ENCODE results near the gene CRYAA. TPM values are rescaled to one million over a fixed set of nuclear protein-coding genes. Genes with fewer than 3 reads are reported as not detected.

CRYAA gene
- total RNA-seq, 2 experiments from 2014 or later: not detected

DNA sequence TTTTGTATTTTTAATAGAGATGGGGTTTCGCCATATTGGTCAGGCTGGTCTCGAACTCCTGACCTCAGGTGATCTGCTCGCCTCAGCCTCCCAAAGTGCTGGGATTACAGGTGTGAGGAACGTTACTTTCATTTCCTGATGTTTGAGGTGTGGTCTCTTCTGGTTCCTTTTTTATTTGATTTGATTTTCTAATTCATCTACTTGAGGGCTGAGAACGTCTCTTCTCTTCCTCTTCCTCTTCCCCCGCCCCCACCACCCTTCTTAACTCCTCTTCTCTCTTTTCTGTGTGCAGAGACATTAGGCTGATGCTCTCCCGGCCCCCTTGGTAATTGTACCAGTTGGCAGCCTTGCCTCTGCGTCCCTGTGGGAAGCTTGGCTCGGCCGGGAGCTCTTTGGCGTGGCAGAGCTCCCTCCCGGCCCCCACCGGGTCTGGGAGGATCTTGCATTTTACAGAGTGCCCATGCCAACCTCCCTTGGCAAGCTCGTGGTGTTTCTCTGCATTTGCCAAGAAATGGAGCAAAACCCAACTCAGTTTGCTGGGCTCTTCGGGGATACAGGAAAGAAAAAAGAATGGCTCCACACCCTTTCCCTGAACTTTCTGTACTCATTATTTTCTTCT lies 19.9 kb downstream of the CRYAA start:
- no peak for DNase-seq
- Mint-ChIP-seq H3K27me3 (no peaks in the 10 kb centered on the region), H3K27ac (no peak overlapping the region), H3K4me3 (no peak overlapping the region), H3K9me3 (peaks cover 2% of the 10 kb centered on the region), H3K4me1 (peaks cover 11% of the 10 kb centered on the region), H3K36me3 (ENCODE audit: low read depth) (no peaks in the 10 kb centered on the region)
- POLR2A ChIA-PET: no interaction called here
- CTCF ChIA-PET: no interaction called here

DNA sequence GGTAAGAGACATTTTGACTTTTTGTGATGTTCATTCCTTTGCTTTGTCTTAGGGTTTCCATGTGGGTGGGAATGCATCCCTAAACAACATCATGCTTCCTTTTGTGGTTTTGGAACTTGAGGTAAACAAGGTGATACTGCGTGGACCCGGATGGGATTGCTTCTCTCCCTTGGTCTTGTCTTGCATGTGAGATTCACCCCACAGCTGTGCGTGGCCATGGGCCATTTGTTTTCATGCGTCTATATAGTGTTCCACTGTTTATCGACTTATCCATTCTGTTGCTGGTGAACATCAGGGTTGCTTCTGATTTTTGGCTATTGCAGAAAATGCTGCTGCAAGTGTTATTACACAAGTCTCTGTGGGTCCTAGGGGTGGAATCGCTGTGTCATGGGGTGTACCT lies 21.1 kb downstream of the CRYAA start:
- CTCF ChIA-PET: no interaction called here
- Mint-ChIP-seq H3K9me3 (peaks cover 2% of the 10 kb centered on the region), H3K4me3 (no peak overlapping the region), H3K27ac (no peak overlapping the region), H3K4me1 (peaks cover 11% of the 10 kb centered on the region), H3K36me3 (ENCODE audit: low read depth) (no peaks in the 10 kb centered on the region), H3K27me3 (no peaks in the 10 kb centered on the region)
- no peak for DNase-seq
- POLR2A ChIA-PET: no interaction called here

DNA sequence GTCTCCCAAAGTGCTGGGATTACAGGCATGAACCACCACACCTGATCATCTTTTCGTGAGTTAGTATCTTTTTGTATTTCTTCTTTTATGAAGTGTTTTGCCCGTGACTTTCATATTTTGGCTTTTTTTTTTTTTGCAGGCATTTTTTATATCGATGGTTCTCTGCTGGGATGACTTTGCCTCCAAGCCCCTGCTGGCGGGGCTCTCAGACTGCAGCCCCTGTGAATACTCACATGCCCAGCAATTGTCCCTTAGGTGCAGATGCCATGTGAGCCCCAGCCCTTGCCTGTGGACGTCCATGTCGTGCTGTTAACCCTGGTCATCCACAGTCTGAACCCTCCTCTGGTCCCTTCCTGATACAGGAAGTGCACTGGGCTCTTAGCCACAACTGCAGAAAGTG lies 21.7 kb downstream of the CRYAA start:
- no peaks in the 10 kb centered on the region for H3K27me3 Mint-ChIP-seq
- DNase-seq: no peak
- peaks cover 2% of the 10 kb centered on the region for H3K9me3 Mint-ChIP-seq
- ChIA-PET CTCF (no interaction called here), POLR2A (no interaction called here)
- no peak overlapping the region for H3K27ac Mint-ChIP-seq
- H3K36me3 Mint-ChIP-seq (ENCODE audit: low read depth): no peaks in the 10 kb centered on the region
- H3K4me3 Mint-ChIP-seq: no peak overlapping the region
- H3K4me1 Mint-ChIP-seq: peaks cover 11% of the 10 kb centered on the region

DNA sequence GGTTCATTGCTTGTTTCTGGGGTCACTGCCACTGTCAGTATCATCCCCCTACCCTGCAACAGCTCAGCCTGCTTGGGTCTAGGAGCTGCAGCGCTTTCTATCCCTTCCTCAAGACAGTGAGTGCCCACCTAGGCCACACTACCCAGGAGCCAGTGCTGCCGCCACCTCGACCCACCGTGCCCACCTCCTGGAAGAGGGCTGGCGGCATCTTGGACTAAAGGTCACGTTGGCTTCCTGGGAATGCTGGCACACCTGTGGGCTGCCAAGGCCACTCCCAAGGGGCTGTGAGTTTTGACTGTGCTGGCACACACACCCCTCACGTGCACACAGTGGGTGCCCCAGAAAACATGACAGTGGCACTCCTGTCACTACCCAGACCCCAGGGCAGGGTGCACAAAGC lies 22.1 kb downstream of the CRYAA start:
- no peak for DNase-seq
- Mint-ChIP-seq H3K27ac (no peak overlapping the region), H3K4me3 (no peak overlapping the region), H3K9me3 (peaks cover 2% of the 10 kb centered on the region), H3K27me3 (no peaks in the 10 kb centered on the region), H3K36me3 (ENCODE audit: low read depth) (no peaks in the 10 kb centered on the region), H3K4me1 (peaks cover 11% of the 10 kb centered on the region)
- ChIA-PET CTCF (no interaction called here), POLR2A (no interaction called here)

DNA sequence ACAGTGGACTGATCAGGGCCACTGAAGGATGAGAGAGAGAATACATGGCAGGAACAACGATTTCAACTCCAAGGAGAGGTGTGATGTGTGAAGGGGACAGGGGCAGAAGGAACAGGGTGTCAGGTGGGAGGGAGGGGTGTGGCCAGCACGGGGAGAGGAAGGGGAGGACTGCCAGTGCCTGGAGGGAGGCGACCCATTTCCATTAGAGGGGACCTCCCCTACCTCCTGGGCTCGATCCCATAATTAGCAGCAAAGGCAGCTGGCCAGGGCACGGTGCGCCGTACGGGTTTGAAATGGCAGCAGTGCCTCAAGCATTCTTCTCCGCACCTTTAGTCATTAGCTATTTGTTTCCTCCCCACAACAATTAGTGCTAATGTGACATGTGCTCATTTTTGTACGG lies 22.7 kb downstream of the CRYAA start:
- H3K4me1 Mint-ChIP-seq: peaks cover 11% of the 10 kb centered on the region
- CTCF ChIA-PET: no interaction called here
- H3K27me3 Mint-ChIP-seq: no peaks in the 10 kb centered on the region
- POLR2A ChIA-PET: no interaction called here
- no peak overlapping the region for H3K27ac Mint-ChIP-seq
- no peak overlapping the region for H3K4me3 Mint-ChIP-seq
- DNase-seq: no peak
- H3K36me3 Mint-ChIP-seq (ENCODE audit: low read depth): no peaks in the 10 kb centered on the region
- H3K9me3 Mint-ChIP-seq: peaks cover 2% of the 10 kb centered on the region

DNA sequence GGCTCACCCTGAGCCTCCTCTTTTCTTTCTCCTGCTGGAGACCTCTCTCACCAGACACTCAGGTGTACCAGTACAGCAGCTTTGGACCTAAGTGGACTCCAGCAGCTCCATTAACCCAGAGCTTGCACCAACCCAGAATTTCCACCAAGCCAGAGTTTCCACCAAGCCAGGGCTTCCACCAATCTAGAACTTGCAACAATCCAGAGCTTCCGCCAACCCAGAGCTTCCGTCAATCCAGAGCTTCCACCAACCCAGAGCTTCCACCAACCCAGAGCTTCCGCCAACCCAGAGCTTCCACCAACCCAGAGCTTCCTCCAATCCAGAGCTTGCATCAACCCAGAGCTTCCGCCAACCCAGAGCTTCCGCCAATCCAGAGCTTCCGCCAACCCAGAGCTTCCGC lies 23.2 kb downstream of the CRYAA start:
- ChIA-PET CTCF (interaction anchor here (0.9 to 1.4 kb wide), 2 partner anchors 10 to 437 kb away, joined by 4 to 5 read pairs; no protein-coding TSS in a partner anchor), POLR2A (no interaction called here)
- peaks cover 2% of the 10 kb centered on the region for H3K9me3 Mint-ChIP-seq
- H3K36me3 Mint-ChIP-seq (ENCODE audit: low read depth): no peaks in the 10 kb centered on the region
- no peak for DNase-seq
- no peak overlapping the region for H3K27ac Mint-ChIP-seq
- peaks cover 12% of the 10 kb centered on the region for H3K4me1 Mint-ChIP-seq
- no peaks in the 10 kb centered on the region for H3K27me3 Mint-ChIP-seq
- H3K4me3 Mint-ChIP-seq: no peak overlapping the region

DNA sequence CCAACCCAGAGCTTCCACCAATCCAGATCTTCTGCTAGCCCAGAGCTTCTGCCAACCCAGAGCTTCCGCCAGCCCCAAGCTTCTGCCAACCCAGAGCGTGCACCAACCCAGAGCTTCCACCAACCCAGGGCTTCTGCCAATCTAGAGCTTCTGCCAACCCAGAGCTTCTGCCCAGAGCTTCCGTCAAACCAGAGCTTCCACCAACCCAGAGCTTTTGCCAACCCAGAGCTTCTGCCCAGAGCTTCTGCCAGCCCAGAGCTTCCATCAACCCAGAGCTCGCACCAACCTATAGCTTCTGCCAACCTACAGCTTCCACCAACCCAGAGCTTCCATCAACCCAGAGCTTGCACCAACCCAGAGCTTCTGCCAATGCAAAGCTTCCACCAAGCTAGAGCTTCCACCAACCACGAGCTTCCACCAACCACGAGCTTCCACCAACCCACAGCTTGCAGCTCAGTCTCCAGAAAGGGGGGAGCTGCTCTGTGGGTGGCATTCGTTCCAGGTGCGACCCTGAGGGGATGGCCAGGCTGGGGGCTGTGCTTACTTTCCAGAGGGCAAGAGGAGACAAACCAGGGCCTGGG lies 23.8 kb downstream of the CRYAA start:
- H3K4me1 Mint-ChIP-seq: peaks cover 17% of the 10 kb centered on the region
- H3K27ac Mint-ChIP-seq: no peak overlapping the region
- no peaks in the 10 kb centered on the region for H3K9me3 Mint-ChIP-seq
- no peaks in the 10 kb centered on the region for H3K36me3 Mint-ChIP-seq (ENCODE audit: low read depth)
- H3K27me3 Mint-ChIP-seq: no peaks in the 10 kb centered on the region
- H3K4me3 Mint-ChIP-seq: no peak overlapping the region
- ChIA-PET CTCF (interaction anchor here (0.7 to 1.4 kb wide), 3 partner anchors 9 to 436 kb away, joined by 3 to 5 read pairs (median 4); no protein-coding TSS in a partner anchor), POLR2A (no interaction called here)
- no peak for DNase-seq

DNA sequence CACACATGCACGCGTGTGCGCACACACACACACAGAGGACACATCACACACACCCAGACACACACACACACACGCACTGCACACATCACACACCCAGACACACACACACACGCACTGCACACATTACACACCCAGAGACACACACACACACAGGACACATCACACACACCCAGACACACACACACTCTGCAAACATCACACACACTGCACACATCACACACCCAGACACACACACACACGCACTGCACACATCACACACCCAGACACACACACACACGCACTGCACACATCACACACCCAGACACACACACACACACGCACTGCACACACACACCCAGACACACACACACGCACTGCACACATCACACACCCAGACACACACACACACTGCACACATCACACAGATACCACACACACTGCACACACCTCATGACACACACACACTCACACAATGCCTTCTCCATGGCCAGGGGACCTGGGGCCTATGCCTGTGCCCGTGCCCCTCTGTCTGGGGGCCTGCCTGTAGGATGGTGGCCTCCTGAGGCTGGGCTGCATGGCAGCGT lies 24.4 kb downstream of the CRYAA start:
- peaks cover 2% of the 10 kb centered on the region for H3K9me3 Mint-ChIP-seq
- H3K4me1 Mint-ChIP-seq: peaks cover 14% of the 10 kb centered on the region
- peaks cover 4% of the 10 kb centered on the region for H3K27me3 Mint-ChIP-seq
- no peak overlapping the region for H3K27ac Mint-ChIP-seq
- no peak overlapping the region for H3K4me3 Mint-ChIP-seq
- DNase-seq: no peak
- ChIA-PET CTCF (interaction anchor here (0.6 to 1.4 kb wide), 4 partner anchors 9 to 436 kb away, joined by 3 to 5 read pairs (median 4); no protein-coding TSS in a partner anchor), POLR2A (no interaction called here)
- H3K36me3 Mint-ChIP-seq (ENCODE audit: low read depth): no peaks in the 10 kb centered on the region

DNA sequence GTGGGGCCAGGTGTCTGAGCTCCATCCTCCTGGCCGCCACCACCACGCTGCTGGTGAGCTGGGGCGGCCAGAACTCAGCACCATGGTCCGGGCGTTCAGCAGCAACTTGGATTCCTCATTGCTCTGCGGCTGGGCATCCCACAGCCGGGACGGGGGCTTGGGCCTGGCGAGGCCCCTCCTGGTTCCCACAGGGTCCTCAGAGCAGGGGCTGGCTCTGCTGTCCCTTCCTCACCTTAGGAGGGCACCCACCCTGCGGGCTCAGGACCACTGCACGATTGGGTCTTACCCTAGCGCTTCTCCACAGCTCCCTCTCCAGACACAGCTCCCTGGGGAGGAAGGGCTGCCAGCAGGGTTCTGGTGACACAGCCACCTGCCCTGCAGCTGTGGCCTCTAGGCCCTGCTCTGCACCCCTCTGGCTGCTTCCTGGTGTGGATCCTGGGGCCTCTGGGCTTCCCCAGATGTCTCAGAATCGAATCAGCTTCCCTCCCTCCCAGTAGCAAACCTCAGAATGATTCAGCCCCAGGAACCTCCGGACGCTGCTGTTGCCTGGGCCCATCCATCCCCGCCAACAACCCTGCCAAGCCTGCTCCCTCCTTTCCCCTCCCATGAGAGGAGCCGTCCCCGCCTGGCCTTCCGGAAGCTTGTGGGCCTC lies 25.0 kb downstream of the CRYAA start:
- Mint-ChIP-seq H3K36me3 (ENCODE audit: low read depth) (peaks cover 4% of the 10 kb centered on the region), H3K4me3 (no peak overlapping the region), H3K27ac (no peak overlapping the region), H3K27me3 (peaks cover 10% of the 10 kb centered on the region), H3K4me1 (peaks cover 11% of the 10 kb centered on the region), H3K9me3 (peaks cover 8% of the 10 kb centered on the region)
- CTCF ChIA-PET: interaction anchor here (0.6 kb wide), 1 partner anchor 210 kb away, joined by 3 read pairs; no protein-coding TSS in a partner anchor
- POLR2A ChIA-PET: no interaction called here
- no peak for DNase-seq

DNA sequence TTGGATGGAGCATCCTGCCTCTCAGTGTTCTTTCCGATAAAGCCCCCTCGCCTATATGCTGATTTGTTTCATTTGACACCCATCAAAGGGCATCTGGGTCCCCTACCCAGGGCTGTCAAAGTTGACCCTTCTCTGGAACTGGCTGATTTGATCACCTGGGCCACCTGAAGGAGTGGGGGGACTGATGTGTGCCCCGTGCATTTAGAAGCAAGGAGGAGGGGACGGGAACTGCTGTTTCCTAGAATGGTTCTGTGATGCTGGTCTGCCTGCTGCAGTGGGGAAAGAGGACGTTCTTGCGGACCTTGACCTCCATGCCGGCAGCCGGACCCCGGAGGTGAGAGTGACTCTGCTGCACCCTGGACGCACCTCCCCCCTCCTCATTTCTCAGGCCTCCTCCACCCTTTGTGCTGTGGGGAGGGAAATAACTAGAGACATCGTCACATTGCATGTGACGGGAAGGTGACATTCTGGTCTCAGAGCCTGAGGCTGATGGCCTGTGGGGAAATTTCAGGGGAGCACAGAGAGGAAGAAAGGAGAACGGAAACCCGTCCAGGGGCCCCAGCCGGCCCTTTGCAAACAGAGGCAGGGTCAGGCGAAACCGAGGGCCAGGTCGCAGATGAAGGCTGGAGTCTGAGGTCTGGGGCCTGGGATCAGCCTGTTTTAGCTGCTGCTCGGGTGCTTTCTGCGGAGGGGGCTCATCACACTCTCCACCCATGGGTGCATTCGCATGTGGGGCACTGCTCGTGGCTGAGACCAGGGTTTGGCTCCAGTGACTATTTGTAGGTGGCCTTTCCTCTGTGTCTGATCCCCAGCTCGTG lies 25.7 kb downstream of the CRYAA start:
- ChIA-PET POLR2A (no interaction called here), CTCF (no interaction called here)
- H3K36me3 Mint-ChIP-seq (ENCODE audit: low read depth): peaks cover 4% of the 10 kb centered on the region
- H3K27ac Mint-ChIP-seq: peak overlapping the region; percentile 5
- peaks cover 11% of the 10 kb centered on the region for H3K9me3 Mint-ChIP-seq
- peaks cover 9% of the 10 kb centered on the region for H3K4me1 Mint-ChIP-seq
- no peak overlapping the region for H3K4me3 Mint-ChIP-seq
- no peak for DNase-seq
- peaks cover 12% of the 10 kb centered on the region for H3K27me3 Mint-ChIP-seq

DNA sequence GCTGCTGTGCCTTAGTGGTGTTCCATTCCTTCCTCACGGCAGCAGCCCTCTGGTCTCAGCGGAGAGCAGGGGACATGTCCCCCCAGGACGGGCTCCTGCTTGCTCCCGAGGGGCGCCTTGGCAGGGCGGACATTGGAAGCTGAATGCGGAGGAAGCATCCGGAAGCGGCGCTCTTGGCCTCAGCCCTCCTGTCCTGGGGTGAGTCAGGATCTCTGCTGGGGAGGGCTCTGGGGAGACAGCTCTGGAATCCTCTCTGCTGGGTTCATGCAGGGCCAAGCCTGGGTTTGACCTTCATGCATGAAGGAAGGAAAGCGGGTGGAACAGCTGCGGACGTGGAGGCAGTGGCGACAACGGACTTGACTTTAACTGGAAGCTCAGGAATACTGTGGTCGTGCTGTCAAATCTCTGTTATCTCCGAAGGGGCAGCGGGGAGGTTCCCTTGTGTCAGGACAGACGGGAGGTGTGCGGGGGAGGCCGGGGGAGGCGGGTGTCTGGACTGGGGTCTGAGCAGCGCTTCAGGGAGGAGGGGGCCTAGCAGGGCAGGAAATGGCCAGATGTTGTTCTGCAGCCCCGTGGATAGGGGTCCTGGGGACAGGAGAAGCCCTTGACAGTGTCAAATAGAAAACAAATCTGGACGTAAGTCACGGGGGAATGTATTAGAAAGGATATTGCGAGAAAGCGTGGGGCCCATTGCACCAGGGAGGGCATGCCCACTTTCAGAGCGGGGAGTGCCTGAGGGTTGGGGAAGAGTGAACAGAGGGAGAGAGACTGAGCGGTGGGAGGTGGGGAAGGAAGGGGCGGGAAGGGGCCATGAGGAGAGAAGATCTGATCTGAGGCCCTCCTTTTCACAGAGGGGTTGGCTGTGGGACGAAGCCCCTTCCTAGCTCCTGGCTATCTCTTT lies 26.6 kb downstream of the CRYAA start:
- H3K9me3 Mint-ChIP-seq: peaks cover 14% of the 10 kb centered on the region
- H3K27me3 Mint-ChIP-seq: peaks cover 16% of the 10 kb centered on the region
- H3K36me3 Mint-ChIP-seq (ENCODE audit: low read depth): peaks cover 4% of the 10 kb centered on the region
- CTCF ChIA-PET: no interaction called here
- DNase-seq: no peak
- H3K4me1 Mint-ChIP-seq: peaks cover 9% of the 10 kb centered on the region
- POLR2A ChIA-PET: no interaction called here
- no peak overlapping the region for H3K4me3 Mint-ChIP-seq
- H3K27ac Mint-ChIP-seq: peak overlapping the region; percentile 5

DNA sequence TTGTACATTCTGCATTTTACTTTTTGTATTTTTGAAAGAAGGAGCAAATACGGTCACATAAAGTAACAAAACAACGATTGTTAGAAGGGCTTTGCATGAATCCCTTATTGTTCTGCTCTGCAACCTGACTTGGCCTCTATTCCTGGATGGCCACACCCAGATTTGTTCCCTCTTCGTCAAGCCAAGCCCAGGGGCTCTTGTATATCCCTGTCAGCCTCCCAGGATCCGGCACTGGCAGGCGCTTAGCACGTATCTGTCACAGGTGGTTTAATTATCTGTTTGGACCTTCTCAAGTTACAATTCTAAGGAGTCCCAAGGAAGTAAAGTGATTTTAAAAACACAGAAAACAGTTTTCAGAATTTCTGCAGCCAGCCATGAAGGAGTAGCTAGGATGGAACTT lies 28.0 kb downstream of the CRYAA start:
- H3K4me1 Mint-ChIP-seq: peaks cover 9% of the 10 kb centered on the region
- no peak for DNase-seq
- no peak overlapping the region for H3K4me3 Mint-ChIP-seq
- H3K27ac Mint-ChIP-seq: no peak overlapping the region
- H3K36me3 Mint-ChIP-seq (ENCODE audit: low read depth): peaks cover 6% of the 10 kb centered on the region
- ChIA-PET POLR2A (no interaction called here), CTCF (interaction anchor here (0.8 kb wide), 1 partner anchor 11 kb away, joined by 3 read pairs; no protein-coding TSS in a partner anchor)
- peaks cover 25% of the 10 kb centered on the region for H3K9me3 Mint-ChIP-seq
- H3K27me3 Mint-ChIP-seq: peaks cover 16% of the 10 kb centered on the region
